Endothelial cell of umbilical vein (primary cell): ENCODE results near the gene MRGPRD.

Experiments used
- FOS ChIP-seq: IDR thresholded peaks from 2 replicates; pipeline ENCODE4 v1.6.1; 2011; ENCODE audit warnings: mild to moderate bottlenecking, low read length, moderate library complexity, borderline replicate concordance; ENCODE audit not compliant: insufficient read depth
- JUN ChIP-seq: IDR thresholded peaks from 2 replicates; pipeline ENCODE4 v1.6.1; 2011; ENCODE audit warnings: borderline replicate concordance, low read depth; ENCODE audit not compliant: insufficient read length, insufficient read depth
- MYC ChIP-seq: IDR thresholded peaks from one replicate; pipeline ENCODE4 v1.6.1; 2011; ENCODE audit warnings: mild to moderate bottlenecking, low read depth, low read length
- POLR2A ChIP-seq: IDR thresholded peaks from 2 replicates; pipeline ENCODE4 v1.6.1; 2012; ENCODE audit warnings: low read depth, mild to moderate bottlenecking, control low read depth, low read length
- POLR2AphosphoS5 ChIP-seq: IDR thresholded peaks from 2 replicates; pipeline ENCODE4 v1.6.1; 2012; ENCODE audit warnings: low read depth, mild to moderate bottlenecking, control low read depth, low read length, moderate library complexity; ENCODE audit not compliant: insufficient read depth
- TF ChIP-seq, protein P1 (sequence below), 2 donors: IDR thresholded peaks; 1 replicate in 1 of 2; 2 replicates in 1 of 2; pipeline ENCODE4 v1.5.1; 2011; ENCODE audit warnings: low read length in 2 of 2, mild to moderate bottlenecking in 2 of 2, moderate library complexity in 2 of 2, control low read depth in 1 of 2, inconsistent platforms in 1 of 2, low read depth in 1 of 2; ENCODE audit not compliant: insufficient read depth in 1 of 2; ENCODE audit errors: extremely low read depth in 1 of 2
- TF ChIP-seq, protein P2 (sequence below): IDR thresholded peaks from 2 replicates; pipeline ENCODE4 v1.6.1; 2011; ENCODE audit not compliant: insufficient read depth, insufficient read length

GRCh38 chr11:69030301-69030700 is 49.5 kb upstream of the MRGPRD start:
- TF ChIP-seq, protein P1, sequence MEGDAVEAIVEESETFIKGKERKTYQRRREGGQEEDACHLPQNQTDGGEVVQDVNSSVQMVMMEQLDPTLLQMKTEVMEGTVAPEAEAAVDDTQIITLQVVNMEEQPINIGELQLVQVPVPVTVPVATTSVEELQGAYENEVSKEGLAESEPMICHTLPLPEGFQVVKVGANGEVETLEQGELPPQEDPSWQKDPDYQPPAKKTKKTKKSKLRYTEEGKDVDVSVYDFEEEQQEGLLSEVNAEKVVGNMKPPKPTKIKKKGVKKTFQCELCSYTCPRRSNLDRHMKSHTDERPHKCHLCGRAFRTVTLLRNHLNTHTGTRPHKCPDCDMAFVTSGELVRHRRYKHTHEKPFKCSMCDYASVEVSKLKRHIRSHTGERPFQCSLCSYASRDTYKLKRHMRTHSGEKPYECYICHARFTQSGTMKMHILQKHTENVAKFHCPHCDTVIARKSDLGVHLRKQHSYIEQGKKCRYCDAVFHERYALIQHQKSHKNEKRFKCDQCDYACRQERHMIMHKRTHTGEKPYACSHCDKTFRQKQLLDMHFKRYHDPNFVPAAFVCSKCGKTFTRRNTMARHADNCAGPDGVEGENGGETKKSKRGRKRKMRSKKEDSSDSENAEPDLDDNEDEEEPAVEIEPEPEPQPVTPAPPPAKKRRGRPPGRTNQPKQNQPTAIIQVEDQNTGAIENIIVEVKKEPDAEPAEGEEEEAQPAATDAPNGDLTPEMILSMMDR (IDR thresholded peaks at IDR 0.05; ENCODE audit: extremely low read depth in 1 of 2, insufficient read depth in 1 of 2, low read depth in 1 of 2, low read length in 2 of 2) = no peak
- no peak for TF ChIP-seq POLR2AphosphoS5
- TF ChIP-seq, protein P2, sequence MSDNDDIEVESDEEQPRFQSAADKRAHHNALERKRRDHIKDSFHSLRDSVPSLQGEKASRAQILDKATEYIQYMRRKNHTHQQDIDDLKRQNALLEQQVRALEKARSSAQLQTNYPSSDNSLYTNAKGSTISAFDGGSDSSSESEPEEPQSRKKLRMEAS = no peak
- no peak for TF ChIP-seq POLR2A
- no peak for TF ChIP-seq JUN
- TF ChIP-seq MYC = no peak
- TF ChIP-seq FOS = no peak
